Measurements from ENCODE around the gene HHLA2.

Gene HHLA2

GRCh38 chr3:108311797-108312196 lies 15.4 kb downstream of the HHLA2 start:
- no peak overlapping the region for H3K9ac ChIP-seq (ENCODE audit: insufficient read length)
- no peak for TF ChIP-seq FOXP2 (optimal IDR thresholded peaks at IDR 0.05; ENCODE audit: control extremely low read depth, extremely low read length, insufficient read depth)
- DNase-seq (ENCODE audit: low read depth, low spot score) = no peak
- H3K9me3 ChIP-seq (ENCODE audit: low read depth, low read length) = 0 out of 2 replicates have a peak, but pooled peaks cover 3% of the 10 kb centered on the region
- no peaks in the 10 kb centered on the region for H3K36me3 ChIP-seq (ENCODE audit: insufficient read depth, low read length)
- no peak overlapping the region for H3K4me3 ChIP-seq
- no peak overlapping the region for H3K27ac ChIP-seq

DNA sequence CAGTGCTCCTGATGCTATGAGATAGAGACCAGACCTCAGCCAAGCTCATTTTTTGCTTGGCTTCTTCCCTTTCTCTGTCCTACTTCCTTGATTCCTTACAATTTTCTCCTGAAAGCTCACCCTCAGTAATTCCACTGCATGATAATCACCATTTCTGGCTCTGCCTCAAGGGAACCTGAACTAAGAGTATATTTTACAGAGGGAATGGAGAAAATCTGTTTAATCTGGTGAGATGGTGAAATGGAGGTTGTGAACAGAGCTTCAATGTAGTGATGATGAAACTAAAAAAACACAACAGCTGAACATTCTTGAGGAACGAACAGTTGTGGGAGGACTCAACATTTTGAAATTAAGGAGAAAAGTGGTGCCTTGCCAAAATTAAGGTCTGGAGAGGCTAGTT lies 16.3 kb downstream of the HHLA2 start:
- Histone ChIP-seq H3K36me3 (ENCODE audit: insufficient read depth, low read length) (no peaks in the 10 kb centered on the region), H3K9ac (ENCODE audit: insufficient read length) (no peak overlapping the region), H3K9me3 (ENCODE audit: low read depth, low read length) (0 out of 2 replicates have a peak, but pooled peaks cover 3% of the 10 kb centered on the region), H3K27ac (no peak overlapping the region), H3K4me3 (no peak overlapping the region)
- TF ChIP-seq FOXP2 (optimal IDR thresholded peaks at IDR 0.05; ENCODE audit: control extremely low read depth, extremely low read length, insufficient read depth) (no peak), EZH2 (IDR thresholded peaks at IDR 0.05) (no peak), POLR2AphosphoS5 (IDR thresholded peaks at IDR 0.05; ENCODE audit: borderline replicate concordance, low read depth, low read length) (no peak)
- DNase-seq (ENCODE audit: low read depth, low spot score) = no peak

DNA sequence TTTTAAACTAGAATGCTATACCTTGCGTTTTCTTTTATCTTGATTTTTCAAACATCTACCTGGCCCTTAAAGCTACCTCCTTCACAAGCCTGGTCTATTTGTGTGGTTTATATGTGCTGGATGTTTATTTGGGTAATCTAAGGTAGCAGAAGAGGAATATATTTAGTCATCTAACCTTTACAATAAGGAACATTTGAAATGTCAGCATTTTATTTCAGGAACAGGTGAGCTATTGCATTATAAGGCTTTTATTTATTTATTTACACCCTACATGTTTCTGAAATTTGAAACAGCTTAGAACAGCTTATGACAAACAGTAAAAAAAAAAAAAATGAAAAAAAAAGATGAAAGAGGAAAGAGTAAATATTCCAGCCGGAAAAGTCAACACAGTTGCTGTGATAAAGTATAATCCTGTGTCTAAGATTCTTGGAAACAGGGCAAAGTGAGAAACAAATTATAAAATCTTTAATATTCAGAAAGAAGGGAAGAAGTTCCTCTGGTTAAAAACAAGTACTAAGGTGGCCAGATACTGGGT lies 19.5 kb downstream of the HHLA2 start:
- DNase-seq (ENCODE audit: low read depth, low spot score) = no peak
- TF ChIP-seq POLR2AphosphoS5 (IDR thresholded peaks at IDR 0.05; ENCODE audit: borderline replicate concordance, low read depth, low read length) (no peak), FOXP2 (optimal IDR thresholded peaks at IDR 0.05; ENCODE audit: control extremely low read depth, extremely low read length, insufficient read depth) (no peak), EZH2 (IDR thresholded peaks at IDR 0.05) (no peak)
- no peak overlapping the region for H3K27ac ChIP-seq
- H3K36me3 ChIP-seq (ENCODE audit: insufficient read depth, low read length) = no peaks in the 10 kb centered on the region
- no peak overlapping the region for H3K4me3 ChIP-seq
- H3K9ac ChIP-seq (ENCODE audit: insufficient read length) = no peak overlapping the region
- no peaks in the 10 kb centered on the region for H3K9me3 ChIP-seq (ENCODE audit: low read depth, low read length)

GRCh38 chr3:108319428-108320082 lies 23.2 kb downstream of the HHLA2 start:
- peak; percentile 90 for DNase-seq (ENCODE audit: low read depth, low spot score)
- Histone ChIP-seq H3K9me3 (ENCODE audit: low read depth, low read length) (no peaks in the 10 kb centered on the region), H3K9ac (ENCODE audit: insufficient read length) (no peak overlapping the region), H3K27ac (no peak overlapping the region; the same call in 1 of the 2 replicates), H3K4me3 (peak overlapping the region; percentile 39), H3K36me3 (ENCODE audit: insufficient read depth, low read length) (no peaks in the 10 kb centered on the region)
- TF ChIP-seq POLR2AphosphoS5 (IDR thresholded peaks at IDR 0.05; ENCODE audit: borderline replicate concordance, low read depth, low read length) = peak; percentile 34; the same call in 1 of the 2 replicates
- TF ChIP-seq EZH2 (IDR thresholded peaks at IDR 0.05) = no peak
- no peak for TF ChIP-seq FOXP2 (optimal IDR thresholded peaks at IDR 0.05; ENCODE audit: control extremely low read depth, extremely low read length, insufficient read depth)

DNA sequence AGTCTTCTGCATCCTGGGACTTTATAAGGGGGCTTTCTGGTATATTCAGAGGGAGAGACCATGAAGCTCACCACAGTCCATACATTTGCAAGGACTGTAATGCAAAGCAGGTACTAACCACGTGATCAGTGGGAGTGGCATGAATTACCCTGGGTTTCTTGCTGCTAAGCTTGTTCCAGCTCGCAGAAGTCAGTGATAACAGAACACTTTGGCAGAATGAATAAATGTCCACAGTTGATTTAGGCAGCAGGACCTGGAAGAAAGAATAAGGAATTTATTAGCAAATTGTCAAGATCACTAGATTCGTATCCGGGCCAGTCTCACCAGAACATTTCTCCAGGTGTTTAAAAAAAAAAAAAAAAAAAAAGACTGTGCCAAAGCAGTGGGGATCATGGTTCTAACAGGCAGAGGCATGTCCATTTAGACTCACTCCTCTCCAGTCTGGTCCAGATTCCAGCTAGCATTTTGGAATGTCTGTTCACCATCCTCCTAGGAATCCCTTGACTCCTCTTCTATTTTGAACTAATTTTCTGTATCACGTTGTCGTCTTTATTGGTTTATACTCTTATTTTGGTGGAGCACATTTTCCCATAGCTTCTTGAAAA lies 24.5 kb downstream of the HHLA2 start:
- DNase-seq (ENCODE audit: low read depth, low spot score) = no peak
- Histone ChIP-seq H3K9ac (ENCODE audit: insufficient read length) (no peak overlapping the region), H3K27ac (no peak overlapping the region), H3K4me3 (no peak overlapping the region), H3K36me3 (ENCODE audit: insufficient read depth, low read length) (no peaks in the 10 kb centered on the region), H3K9me3 (ENCODE audit: low read depth, low read length) (no peaks in the 10 kb centered on the region)
- TF ChIP-seq POLR2AphosphoS5 (IDR thresholded peaks at IDR 0.05; ENCODE audit: borderline replicate concordance, low read depth, low read length) (no peak), FOXP2 (optimal IDR thresholded peaks at IDR 0.05; ENCODE audit: control extremely low read depth, extremely low read length, insufficient read depth) (no peak), EZH2 (IDR thresholded peaks at IDR 0.05) (no peak)

- no peak overlapping the region for H3K4me3 ChIP-seq
- H3K27ac ChIP-seq = no peak overlapping the region
- no peak overlapping the region for H3K9ac ChIP-seq (ENCODE audit: insufficient read length)
- TF ChIP-seq FOXP2 (optimal IDR thresholded peaks at IDR 0.05; ENCODE audit: control extremely low read depth, extremely low read length, insufficient read depth) = no peak
- no peak for TF ChIP-seq POLR2AphosphoS5 (IDR thresholded peaks at IDR 0.05; ENCODE audit: borderline replicate concordance, low read depth, low read length)
- TF ChIP-seq EZH2 (IDR thresholded peaks at IDR 0.05) = no peak
- H3K9me3 ChIP-seq (ENCODE audit: low read depth, low read length) = no peaks in the 10 kb centered on the region
- H3K36me3 ChIP-seq (ENCODE audit: insufficient read depth, low read length) = no peaks in the 10 kb centered on the region
- no peak for DNase-seq (ENCODE audit: low read depth, low spot score)
Measured at GRCh38 chr3:108322352-108322751, 26.0 kb downstream of the HHLA2 start.

DNA sequence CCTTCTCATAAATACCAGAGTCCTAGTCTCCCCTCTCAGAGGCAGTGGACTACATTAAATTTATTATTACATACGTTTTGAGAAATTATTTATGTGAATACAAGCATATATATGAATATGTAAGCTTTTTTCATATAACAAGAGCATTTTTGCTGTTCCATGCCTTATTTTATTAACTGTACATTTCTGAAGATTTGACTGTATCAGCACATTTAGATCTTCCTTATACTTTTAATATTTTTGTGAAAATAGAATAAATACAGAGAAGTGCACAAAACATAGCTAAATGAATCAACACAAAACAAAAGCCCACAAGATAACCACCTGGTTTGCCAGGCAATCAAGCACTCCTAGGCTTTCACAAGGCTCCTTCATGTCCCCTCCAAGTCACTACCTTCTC lies 27.8 kb downstream of the HHLA2 start:
- H3K9ac ChIP-seq (ENCODE audit: insufficient read length) = no peak overlapping the region
- TF ChIP-seq EZH2 (IDR thresholded peaks at IDR 0.05) = no peak
- no peak for TF ChIP-seq POLR2AphosphoS5 (IDR thresholded peaks at IDR 0.05; ENCODE audit: borderline replicate concordance, low read depth, low read length)
- no peak for TF ChIP-seq FOXP2 (optimal IDR thresholded peaks at IDR 0.05; ENCODE audit: control extremely low read depth, extremely low read length, insufficient read depth)

GRCh38 chr3:108327168-108327567 lies 30.8 kb downstream of the HHLA2 start:
- DNase-seq (ENCODE audit: low read depth, low spot score) = no peak
- no peak for TF ChIP-seq POLR2AphosphoS5 (IDR thresholded peaks at IDR 0.05; ENCODE audit: borderline replicate concordance, low read depth, low read length)
- Histone ChIP-seq H3K9me3 (ENCODE audit: low read depth, low read length) (no peaks in the 10 kb centered on the region), H3K36me3 (ENCODE audit: insufficient read depth, low read length) (no peaks in the 10 kb centered on the region), H3K9ac (ENCODE audit: insufficient read length) (no peak overlapping the region), H3K27ac (no peak overlapping the region), H3K4me3 (no peak overlapping the region)

More for the DNA sequence above, 27.8 kb downstream of the HHLA2 start:
- Histone ChIP-seq H3K27ac (no peak overlapping the region), H3K9me3 (ENCODE audit: low read depth, low read length) (no peaks in the 10 kb centered on the region), H3K36me3 (ENCODE audit: insufficient read depth, low read length) (no peaks in the 10 kb centered on the region), H3K4me3 (no peak overlapping the region)
- no peak for DNase-seq (ENCODE audit: low read depth, low spot score)

All from SK-N-MC (cell line).